K562 (cell line): ENCODE results near the gene TSSK6. TPM values are rescaled to one million over a fixed set of nuclear protein-coding genes. Genes with fewer than 3 reads are reported as not detected.
A peak's percentile ranks its signal among the peaks of the same experiment; 100 is the strongest.

Experiments used
- ATAC-seq: fragments of 200-7000 bp; cut with Tn5 transposase; 3 replicates; pipeline ENCODE4 v1.9.1; 2020; ENCODE audit warnings: moderate library complexity
- BruUV-seq: library from RNA; stranded (reverse); fragments of 400-500 nt; replicated peaks from 2 replicates; lab custom pipeline; 2021; lab: Mats Ljungman, UMichigan
- CTCF ChIA-PET: fragments of 300-600 bp; formaldehyde crosslinking; extraction: SDS; loops from one replicate; lab custom pipeline; 2021; ENCODE audit warnings: low intra/inter-chr PET ratio; lab: Yijun Ruan, JAX
- POLR2A ChIA-PET: fragments of 300-600, 350-650 bp; sonication (Branson Sonifier 250); formaldehyde crosslinking; extraction: SDS; loops from one replicate; lab custom pipeline; 2021; ENCODE audit warnings: antibody characterized with exemption, inconsistent platforms; lab: Yijun Ruan, JAX
- DNase-seq, 4 experiments: peaks; one replicate each; pipeline versions ENCODE4 v3.0.0 to v3.0.0-alpha.2; 2011 to 2018; ENCODE audit warnings: low spot score in 3 of 4, mixed read lengths in 3 of 4; ENCODE audit errors: extremely low read depth in 1 of 4
- FAIRE-seq: peaks from 2 replicates; lab custom pipeline; 2011; peaks lifted over from hg19 to GRCh38; lab: Jason Lieb, UNC
- H2AFZ ChIP-seq: 2 replicates; pipeline ENCODE4 v1.6.0; 2011; ENCODE audit warnings: low read depth, low read length, control low read depth, inconsistent platforms
- H3K27ac ChIP-seq: fragments of 200-600 bp; 3 replicates; pipeline ENCODE4 v1.8.0; 2011; ENCODE audit warnings: low read depth, mild to moderate bottlenecking, control low read depth, inconsistent platforms, low read length, moderate library complexity, mixed read lengths; ENCODE audit errors: extremely low read depth
- H3K27me3 ChIP-seq, 2 experiments: fragments of 300-600 bp in 1 of 2; 2 replicates in 1 of 2; 3 replicates in 1 of 2; pipeline versions ENCODE4 v1.6.0 to v1.8.0; 2011; ENCODE audit warnings: inconsistent platforms in 2 of 2, low read length in 2 of 2, mild to moderate bottlenecking in 1 of 2, mixed read lengths in 1 of 2, moderate library complexity in 1 of 2; ENCODE audit not compliant: control insufficient read depth in 2 of 2, insufficient read depth in 2 of 2
- H3K36me3 ChIP-seq: fragments of 300-600 bp; 3 replicates; pipeline ENCODE4 v1.8.0; 2011; ENCODE audit warnings: mild to moderate bottlenecking, low read length, inconsistent platforms; ENCODE audit not compliant: control insufficient read depth, insufficient read depth
- H3K4me1 ChIP-seq, 2 experiments: fragments of 200-600 bp in 1 of 2; replicated peaks in 1 of 2; 2 replicates in 1 of 2; 3 replicates in 1 of 2; pipeline versions ENCODE4 v1.5.1 to v1.8.0; 2011; ENCODE audit warnings: inconsistent platforms in 2 of 2, low read length in 2 of 2, mild to moderate bottlenecking in 1 of 2, mixed read lengths in 1 of 2, moderate library complexity in 1 of 2; ENCODE audit not compliant: control insufficient read depth in 2 of 2, insufficient read depth in 2 of 2
- H3K4me2 ChIP-seq: 2 replicates; pipeline ENCODE4 v1.6.1; 2011; ENCODE audit warnings: low read length, control low read depth, inconsistent platforms, mixed read lengths; ENCODE audit not compliant: insufficient read depth
- H3K4me3 ChIP-seq: fragments of 200-600 bp; sonication (generic), shearing (Covaris generic); 2 replicates; pipeline ENCODE4 v1.5.1; 2016; ENCODE audit warnings: control low read depth, inconsistent platforms
- H3K79me2 ChIP-seq: fragments of 200-600 bp; 3 replicates; pipeline ENCODE4 v1.8.0; 2011; ENCODE audit warnings: low read length, inconsistent platforms; ENCODE audit not compliant: control insufficient read depth, insufficient read depth
- H3K9ac ChIP-seq, 2 experiments: 2 replicates each; pipeline versions ENCODE4 v1.6.0 to v1.6.1; 2011; ENCODE audit warnings: low read depth in 2 of 2, low read length in 2 of 2, control low read depth in 1 of 2, inconsistent platforms in 1 of 2, mild to moderate bottlenecking in 1 of 2, mixed read lengths in 1 of 2; ENCODE audit not compliant: insufficient read depth in 1 of 2
- H3K9me1 ChIP-seq: one replicate; pipeline ENCODE4 v1.6.0; 2011; ENCODE audit warnings: inconsistent platforms, mild to moderate bottlenecking, low read length, moderate library complexity; ENCODE audit not compliant: control insufficient read depth, insufficient read depth
- H3K9me3 ChIP-seq: replicated peaks from 2 replicates; pipeline ENCODE4 v1.5.1; 2011; ENCODE audit warnings: low read depth, low read length, inconsistent platforms; ENCODE audit not compliant: control insufficient read depth, insufficient read depth
- H4K20me1 ChIP-seq: replicated peaks from 2 replicates; pipeline ENCODE4 v1.6.1; 2011; ENCODE audit warnings: low read length, inconsistent platforms, mixed read lengths; ENCODE audit not compliant: control insufficient read depth, insufficient read depth
- DMBX1 ChIP-seq: fragments of 250-450 bp; sonication (Bioruptor Pico); IDR thresholded peaks from 2 replicates; pipeline ENCODE4 v1.8.0; 2022; ENCODE audit warnings: inconsistent platforms, mild to moderate bottlenecking, moderate library complexity, borderline replicate concordance
- FOXK1 ChIP-seq: sonication (generic); formaldehyde crosslinking; IDR thresholded peaks from 2 replicates; pipeline ENCODE4 v1.8.0; 2022; ENCODE audit warnings: missing genetic modification reagents, mild to moderate bottlenecking, borderline replicate concordance
- GABPB1 ChIP-seq: sonication (generic); formaldehyde crosslinking; IDR thresholded peaks from 2 replicates; pipeline ENCODE4 v1.8.0; 2022; ENCODE audit warnings: mild to moderate bottlenecking, missing genetic modification reagents
- JUN ChIP-seq, 2 experiments: sonication (generic) in 1 of 2; formaldehyde crosslinking in 1 of 2; IDR thresholded peaks; 2 replicates each; pipeline versions ENCODE4 v1.6.1 to v1.8.0; 2012 to 2022; ENCODE audit warnings: borderline replicate concordance in 2 of 2, mild to moderate bottlenecking in 2 of 2, improper control_type of control experiment in 1 of 2, low read depth in 1 of 2, low read length in 1 of 2, missing genetic modification reagents in 1 of 2
- NFRKB ChIP-seq: fragments of 450-650 bp; IDR thresholded peaks from 2 replicates; pipeline ENCODE4 v1.6.1; 2016; ENCODE audit warnings: low read depth
- SP1 ChIP-seq: sonication (generic); formaldehyde crosslinking; IDR thresholded peaks from 2 replicates; pipeline ENCODE4 v1.8.1; 2022; ENCODE audit warnings: mild to moderate bottlenecking, missing genetic modification reagents
- TEAD1 ChIP-seq, 2 experiments: fragments of 450-650 bp in 1 of 2; sonication (generic) in 1 of 2; formaldehyde crosslinking; IDR thresholded peaks; 2 replicates each; pipeline versions ENCODE4 v1.4.0 to v1.8.0; 2020 to 2022; ENCODE audit warnings: mild to moderate bottlenecking in 2 of 2, missing genetic modification reagents in 1 of 2
- ZZZ3 ChIP-seq: fragments of 450-650 bp; IDR thresholded peaks from 2 replicates; pipeline ENCODE4 v1.6.1; 2016; ENCODE audit warnings: antibody characterized with exemption, mild to moderate bottlenecking, moderate library complexity
- WGBS: fragments of 100-300 bp; shearing (Covaris generic); methylation state at CpG from one replicate; pipeline ENCODE4 v1.1.6; 2016; ENCODE audit warnings: low coverage, mixed read lengths; ENCODE audit not compliant: insufficient coverage; ENCODE audit errors: missing lambda C conversion rate; 5-methylcytosine and 5-hydroxymethylcytosine counted together
- in situ Hi-C: fragments of 300-500 bp; cut with MboI; formaldehyde crosslinking; loops from 4 replicates; pipeline ENCODE4 v1.15.0; 2018; ENCODE audit warnings: inconsistent platforms, mixed read lengths
- intact Hi-C: fragments of 100-400 bp; cut with micrococcal nuclease; formaldehyde crosslinking; loops from 2 replicates; pipeline ENCODE4 v1.14.2; 2022
- polyA plus RNA-seq, 8 experiments: library from polyadenylated mRNA; depleted of rRNA in 4 of 8; stranded (reverse) in 5 of 8; unstranded in 3 of 8; fragments of >200 nt; fragmentation: Nextera tagmentation in 2 of 8; fragmentation: Illumina TruSeq in 1 of 8; extraction: Ambion mirVana in 2 of 8; extraction: Trizol in 1 of 8; gene quantifications; 2 replicates each; pipeline versions ENCODE4 v1.2.1 to v1.2.3, GENCODE V29; 2011 to 2014; ENCODE audit warnings: inconsistent platforms in 1 of 8, missing spikeins in 1 of 8
- total RNA-seq, 7 experiments: library from RNA; depleted of rRNA in 6 of 7; stranded (reverse); fragments of >200 nt in 6 of 7; fragmentation: Illumina TruSeq in 2 of 7; extraction: Trizol in 2 of 7; gene quantifications; 2 replicates each; pipeline versions ENCODE4 v1.2.1 to v1.2.3, GENCODE V29; 2011 to 2021; ENCODE audit warnings: low replicate concordance in 1 of 7
- TF ChIP-seq, protein P1 (sequence below): fragments of 450-650 bp; IDR thresholded peaks from 2 replicates; pipeline ENCODE4 v1.6.1; 2017; ENCODE audit warnings: antibody characterized with exemption, mild to moderate bottlenecking
- TF ChIP-seq, protein P2 (sequence below), 3 experiments: IDR thresholded peaks in 2 of 3; conservative IDR thresholded peaks in 1 of 3; 2 replicates each; pipeline ENCODE4 v1.5.1; 2011 to 2012; ENCODE audit warnings: low read length in 3 of 3, mild to moderate bottlenecking in 3 of 3, control low read depth in 2 of 3, improper control_type of control experiment in 1 of 3, inconsistent platforms in 1 of 3, low read depth in 1 of 3, mixed read lengths in 1 of 3, moderate library complexity in 1 of 3; ENCODE audit not compliant: insufficient read depth in 2 of 3
- TF ChIP-seq, protein P3 (sequence below): fragments of 250-450 bp; sonication (Bioruptor Pico); IDR thresholded peaks from 2 replicates; pipeline ENCODE4 v1.4.0; 2020; ENCODE audit warnings: mild to moderate bottlenecking, moderate library complexity

The TSSK6 gene
- total and polyA plus RNA-seq, 9 of the 15 experiments (the other 6 are each of a cell fraction or from before 2014, with no cell fraction given): 0.21 to 2.6 (median 1.5) TPM; not detected in 3

DNA sequence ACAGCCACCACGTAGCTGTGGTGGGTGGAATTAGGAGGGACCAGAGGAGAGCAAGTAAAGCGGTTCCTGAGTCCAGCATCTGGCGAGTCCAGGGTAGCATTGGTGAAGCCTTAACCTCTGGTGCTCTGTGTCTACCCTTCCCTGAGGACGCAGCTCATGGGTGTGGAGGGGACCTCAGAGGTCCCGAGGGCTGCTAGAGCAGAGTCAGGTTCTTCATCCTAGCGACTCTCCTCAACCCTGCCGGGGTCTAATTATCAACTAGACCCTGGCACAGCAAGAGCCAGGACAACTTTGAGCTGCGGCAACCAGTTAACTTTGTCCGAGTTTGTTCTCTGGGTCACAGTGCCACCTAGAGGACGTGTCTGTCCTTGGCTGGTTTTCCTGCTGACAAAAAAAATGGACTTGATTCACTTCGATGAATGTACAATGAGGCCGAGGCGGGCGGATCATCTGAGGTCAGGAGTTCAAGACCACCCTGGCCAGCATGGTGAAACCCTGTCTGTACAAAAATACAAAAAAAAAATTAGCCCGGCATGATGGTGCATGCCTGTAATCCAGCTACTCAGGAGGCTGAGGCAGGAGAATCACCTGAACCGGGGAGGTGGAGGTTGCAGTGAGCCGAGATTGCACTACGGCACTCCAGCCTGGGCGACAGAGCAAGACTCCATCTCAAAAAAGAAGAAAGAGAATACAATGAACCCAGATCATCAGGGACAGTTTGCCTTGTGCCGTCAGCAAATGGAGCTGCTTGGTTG is 25.0 kb downstream of the TSSK6 start:
- H2AFZ ChIP-seq: no peak overlapping the region
- ATAC-seq: peak; percentile 44
- no TSS peak for BruUV-seq
- H3K9me1 ChIP-seq: peaks cover 4% of the 10 kb centered on the region
- ChIA-PET POLR2A (interaction anchor here (0.6 to 1.1 kb wide), 5 partner anchors 25 to 158 kb away, joined by 3 to 8 read pairs (median 3); partner anchors contain the start of gene TSSK6), CTCF (interaction anchor here (0.6 to 2.7 kb wide), 9 partner anchors 89 to 351 kb away, joined by 3 to 18 read pairs (median 4); no protein-coding TSS in a partner anchor)
- H4K20me1 ChIP-seq: peaks cover 26% of the 10 kb centered on the region
- peaks cover 79% of the 10 kb centered on the region for H3K79me2 ChIP-seq
- H3K4me2 ChIP-seq: no peak overlapping the region
- 34% methylated on average over 19 of the region's 20 CpGs for WGBS
- peak; percentile 66 to 84 (median 73) for DNase-seq
- peak; percentile 92 for FAIRE-seq
- H3K9me3 ChIP-seq: no peaks in the 10 kb centered on the region
- H3K4me1 ChIP-seq: peaks cover 38 to 57% of the 10 kb centered on the region in 2 experiments
- H3K27ac ChIP-seq: peak overlapping the region; percentile 90
- in situ Hi-C loops: loop anchor here (5.0 kb wide), 1 partner anchor 123 kb away; no protein-coding TSS in a partner anchor
- H3K27me3 ChIP-seq: no peaks in the 10 kb centered on the region
- peaks cover 73% of the 10 kb centered on the region for H3K36me3 ChIP-seq
- no peak overlapping the region for H3K4me3 ChIP-seq
- intact Hi-C loops: no loop called here
- H3K9ac ChIP-seq: peak overlapping the region; percentile 66 to 83; a peak in 3 of 4 replicates
- TF ChIP-seq, protein P1, sequence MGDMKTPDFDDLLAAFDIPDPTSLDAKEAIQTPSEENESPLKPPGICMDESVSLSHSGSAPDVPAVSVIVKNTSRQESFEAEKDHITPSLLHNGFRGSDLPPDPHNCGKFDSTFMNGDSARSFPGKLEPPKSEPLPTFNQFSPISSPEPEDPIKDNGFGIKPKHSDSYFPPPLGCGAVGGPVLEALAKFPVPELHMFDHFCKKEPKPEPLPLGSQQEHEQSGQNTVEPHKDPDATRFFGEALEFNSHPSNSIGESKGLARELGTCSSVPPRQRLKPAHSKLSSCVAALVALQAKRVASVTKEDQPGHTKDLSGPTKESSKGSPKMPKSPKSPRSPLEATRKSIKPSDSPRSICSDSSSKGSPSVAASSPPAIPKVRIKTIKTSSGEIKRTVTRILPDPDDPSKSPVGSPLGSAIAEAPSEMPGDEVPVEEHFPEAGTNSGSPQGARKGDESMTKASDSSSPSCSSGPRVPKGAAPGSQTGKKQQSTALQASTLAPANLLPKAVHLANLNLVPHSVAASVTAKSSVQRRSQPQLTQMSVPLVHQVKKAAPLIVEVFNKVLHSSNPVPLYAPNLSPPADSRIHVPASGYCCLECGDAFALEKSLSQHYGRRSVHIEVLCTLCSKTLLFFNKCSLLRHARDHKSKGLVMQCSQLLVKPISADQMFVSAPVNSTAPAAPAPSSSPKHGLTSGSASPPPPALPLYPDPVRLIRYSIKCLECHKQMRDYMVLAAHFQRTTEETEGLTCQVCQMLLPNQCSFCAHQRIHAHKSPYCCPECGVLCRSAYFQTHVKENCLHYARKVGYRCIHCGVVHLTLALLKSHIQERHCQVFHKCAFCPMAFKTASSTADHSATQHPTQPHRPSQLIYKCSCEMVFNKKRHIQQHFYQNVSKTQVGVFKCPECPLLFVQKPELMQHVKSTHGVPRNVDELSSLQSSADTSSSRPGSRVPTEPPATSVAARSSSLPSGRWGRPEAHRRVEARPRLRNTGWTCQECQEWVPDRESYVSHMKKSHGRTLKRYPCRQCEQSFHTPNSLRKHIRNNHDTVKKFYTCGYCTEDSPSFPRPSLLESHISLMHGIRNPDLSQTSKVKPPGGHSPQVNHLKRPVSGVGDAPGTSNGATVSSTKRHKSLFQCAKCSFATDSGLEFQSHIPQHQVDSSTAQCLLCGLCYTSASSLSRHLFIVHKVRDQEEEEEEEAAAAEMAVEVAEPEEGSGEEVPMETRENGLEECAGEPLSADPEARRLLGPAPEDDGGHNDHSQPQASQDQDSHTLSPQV: peak; percentile 53; the same call in 1 of the 2 replicates
- no peak for TF ChIP-seq JUN (IDR thresholded peaks at IDR 0.05; ENCODE audit: borderline replicate concordance, low read depth, low read length)
- TF ChIP-seq JUN (CRISPR knock-in tag; IDR thresholded peaks at IDR 0.05; ENCODE audit: borderline replicate concordance): peak; percentile 62
- TF ChIP-seq, protein P2, sequence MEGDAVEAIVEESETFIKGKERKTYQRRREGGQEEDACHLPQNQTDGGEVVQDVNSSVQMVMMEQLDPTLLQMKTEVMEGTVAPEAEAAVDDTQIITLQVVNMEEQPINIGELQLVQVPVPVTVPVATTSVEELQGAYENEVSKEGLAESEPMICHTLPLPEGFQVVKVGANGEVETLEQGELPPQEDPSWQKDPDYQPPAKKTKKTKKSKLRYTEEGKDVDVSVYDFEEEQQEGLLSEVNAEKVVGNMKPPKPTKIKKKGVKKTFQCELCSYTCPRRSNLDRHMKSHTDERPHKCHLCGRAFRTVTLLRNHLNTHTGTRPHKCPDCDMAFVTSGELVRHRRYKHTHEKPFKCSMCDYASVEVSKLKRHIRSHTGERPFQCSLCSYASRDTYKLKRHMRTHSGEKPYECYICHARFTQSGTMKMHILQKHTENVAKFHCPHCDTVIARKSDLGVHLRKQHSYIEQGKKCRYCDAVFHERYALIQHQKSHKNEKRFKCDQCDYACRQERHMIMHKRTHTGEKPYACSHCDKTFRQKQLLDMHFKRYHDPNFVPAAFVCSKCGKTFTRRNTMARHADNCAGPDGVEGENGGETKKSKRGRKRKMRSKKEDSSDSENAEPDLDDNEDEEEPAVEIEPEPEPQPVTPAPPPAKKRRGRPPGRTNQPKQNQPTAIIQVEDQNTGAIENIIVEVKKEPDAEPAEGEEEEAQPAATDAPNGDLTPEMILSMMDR (IDR thresholded peaks at IDR 0.05 in 2 of 3, conservative IDR thresholded peaks at IDR 0.05 in 1 of 3; ENCODE audit: insufficient read depth in 2 of 3, low read depth in 1 of 3, low read length in 3 of 3): peak; percentile 71 to 91 (median 89)
- TF ChIP-seq, protein P3, sequence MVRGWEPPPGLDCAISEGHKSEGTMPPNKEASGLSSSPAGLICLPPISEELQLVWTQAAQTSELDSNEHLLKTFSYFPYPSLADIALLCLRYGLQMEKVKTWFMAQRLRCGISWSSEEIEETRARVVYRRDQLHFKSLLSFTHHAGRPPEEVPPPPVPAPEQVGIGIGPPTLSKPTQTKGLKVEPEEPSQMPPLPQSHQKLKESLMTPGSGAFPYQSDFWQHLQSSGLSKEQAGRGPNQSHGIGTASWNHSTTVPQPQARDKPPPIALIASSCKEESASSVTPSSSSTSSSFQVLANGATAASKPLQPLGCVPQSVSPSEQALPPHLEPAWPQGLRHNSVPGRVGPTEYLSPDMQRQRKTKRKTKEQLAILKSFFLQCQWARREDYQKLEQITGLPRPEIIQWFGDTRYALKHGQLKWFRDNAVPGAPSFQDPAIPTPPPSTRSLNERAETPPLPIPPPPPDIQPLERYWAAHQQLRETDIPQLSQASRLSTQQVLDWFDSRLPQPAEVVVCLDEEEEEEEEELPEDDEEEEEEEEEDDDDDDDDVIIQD: no peak
- 0 out of 2 replicates have a peak, but pooled peaks have one; percentile 15 for TF ChIP-seq ZZZ3
- TF ChIP-seq SP1 (CRISPR knock-in tag): 0 out of 2 replicates have a peak, but pooled peaks have one; percentile 28
- TF ChIP-seq TEAD1 (CRISPR knock-in tag; IDR thresholded peaks at IDR 0.05): peak in 1 of 2 experiments; percentile 47; a peak in 1 of 4 replicates
- no peak for TF ChIP-seq FOXK1 (CRISPR knock-in tag)
- TF ChIP-seq DMBX1 (CRISPR knock-in tag): 0 out of 2 replicates have a peak, but pooled peaks have one; percentile 34
- TF ChIP-seq NFRKB: no peak
- 0 out of 2 replicates have a peak, but pooled peaks have one; percentile 28 for TF ChIP-seq GABPB1 (CRISPR knock-in tag)
